HG03159 (cell line): ENCODE data around the gene ATRN.
A peak's percentile ranks its signal among the peaks of the same experiment; 100 is the strongest.
"Not testable (repeated sequence)": the region's sequence is repeated elsewhere in the genome, so short reads cannot be mapped to it uniquely, and the experiment has no call there.

Source experiments
- ATAC-seq: cut with Tn5 transposase; IDR thresholded peaks from one replicate; pipeline ENCODE4 v1.9.1; 2021; ENCODE audit warnings: mild to moderate bottlenecking, moderate library complexity; ENCODE audit not compliant: unreplicated experiment

The ATRN gene

DNA sequence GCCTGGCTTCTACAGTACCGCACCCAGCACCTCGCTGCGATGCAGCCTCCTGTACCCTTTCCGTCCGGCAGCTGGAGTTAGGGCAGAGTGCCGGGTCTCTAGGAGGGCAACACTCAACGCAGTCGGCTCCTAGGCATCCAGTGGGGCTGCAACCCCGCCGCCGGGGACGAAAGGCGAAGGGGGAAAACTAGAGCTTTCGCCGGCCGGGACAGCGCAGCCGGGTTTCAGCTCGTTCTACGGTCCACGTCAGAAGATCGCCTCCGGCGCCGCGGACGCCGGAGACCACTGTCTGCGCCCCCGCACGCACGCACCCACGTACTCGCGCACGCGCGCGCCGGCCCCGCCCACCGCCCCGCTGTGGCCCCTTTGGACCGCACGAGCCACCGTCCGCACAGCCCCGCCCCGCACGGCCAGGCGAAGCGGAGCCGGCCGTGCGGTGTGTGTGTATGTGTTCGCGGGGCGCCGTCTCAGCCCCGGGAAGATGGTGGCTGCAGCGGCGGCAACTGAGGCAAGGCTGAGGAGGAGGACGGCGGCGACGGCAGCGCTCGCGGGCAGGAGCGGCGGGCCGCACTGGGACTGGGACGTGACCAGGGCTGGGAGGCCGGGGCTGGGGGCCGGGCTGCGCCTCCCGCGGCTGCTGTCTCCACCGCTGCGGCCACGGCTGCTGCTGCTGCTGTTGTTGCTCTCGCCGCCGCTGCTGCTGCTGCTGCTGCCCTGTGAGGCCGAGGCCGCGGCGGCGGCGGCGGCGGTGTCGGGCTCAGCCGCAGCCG, at the start of gene ATRN:
Gene ATRN (plus strand): TSS at position 392 of the 770 bp plus-strand sequence. CDS start 90 bp downstream, at position 482.
- peak; percentile 76 for ATAC-seq

DNA sequence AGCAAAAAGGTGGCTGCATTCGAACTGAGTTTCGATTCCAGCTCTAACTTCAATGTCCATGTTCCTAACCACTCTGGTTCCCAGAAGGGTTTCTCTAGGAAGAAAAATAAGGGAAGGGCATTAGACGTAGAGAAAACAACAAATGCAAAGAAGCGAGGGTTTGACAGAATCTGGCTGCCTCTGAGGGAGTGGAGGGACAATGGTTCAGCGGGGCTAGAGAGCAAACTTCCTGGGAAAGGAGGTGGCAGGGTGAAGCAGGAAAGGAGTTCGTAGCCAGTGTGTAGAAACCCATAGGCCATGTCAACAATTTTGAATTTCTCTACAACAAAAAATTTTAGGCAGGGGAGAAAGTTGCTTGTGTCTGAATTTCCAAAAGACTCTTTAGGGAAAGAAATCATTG, 48.8 kb upstream of the ATRN start:
- no peak for ATAC-seq

DNA sequence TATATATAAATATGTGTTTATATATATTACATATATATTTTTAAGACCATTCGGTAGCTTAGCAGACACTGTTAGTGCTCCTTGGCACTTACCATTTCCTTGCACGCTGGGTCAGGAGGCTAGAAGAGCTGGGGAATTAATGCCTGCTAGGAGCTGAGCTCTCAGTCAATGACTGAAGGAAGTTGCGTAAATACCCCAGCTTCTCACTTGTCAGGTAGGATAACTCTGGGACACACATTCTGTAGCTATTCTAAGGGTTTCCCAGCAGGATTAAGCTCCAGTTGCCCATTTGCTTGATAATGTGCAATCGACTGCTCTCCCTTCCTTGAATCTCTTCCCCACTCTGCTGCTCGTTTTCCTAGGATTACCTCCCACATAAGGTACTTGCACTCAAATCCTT, 47.7 kb upstream of the ATRN start:
- ATAC-seq: no peak

DNA sequence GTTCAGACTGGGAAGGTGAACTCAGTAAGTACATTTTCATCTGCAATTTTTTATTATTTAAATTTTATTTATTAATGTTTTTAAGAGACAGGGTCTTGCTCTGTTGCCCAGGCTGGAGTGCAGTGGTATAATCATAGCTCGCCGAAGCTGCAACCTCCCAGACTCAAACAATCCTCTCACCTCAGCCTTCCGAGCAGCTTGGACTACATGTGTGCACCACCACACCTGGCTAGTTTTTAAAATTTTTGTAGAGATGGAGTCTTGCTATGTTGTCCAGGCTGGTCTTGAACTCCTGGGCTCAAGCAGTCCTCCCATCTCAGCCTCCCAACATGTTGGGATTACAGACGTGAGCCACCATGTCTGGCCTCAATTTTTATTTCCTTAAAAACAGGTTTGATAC, 44.1 kb upstream of the ATRN start:
- not testable (repeated sequence) for ATAC-seq

DNA sequence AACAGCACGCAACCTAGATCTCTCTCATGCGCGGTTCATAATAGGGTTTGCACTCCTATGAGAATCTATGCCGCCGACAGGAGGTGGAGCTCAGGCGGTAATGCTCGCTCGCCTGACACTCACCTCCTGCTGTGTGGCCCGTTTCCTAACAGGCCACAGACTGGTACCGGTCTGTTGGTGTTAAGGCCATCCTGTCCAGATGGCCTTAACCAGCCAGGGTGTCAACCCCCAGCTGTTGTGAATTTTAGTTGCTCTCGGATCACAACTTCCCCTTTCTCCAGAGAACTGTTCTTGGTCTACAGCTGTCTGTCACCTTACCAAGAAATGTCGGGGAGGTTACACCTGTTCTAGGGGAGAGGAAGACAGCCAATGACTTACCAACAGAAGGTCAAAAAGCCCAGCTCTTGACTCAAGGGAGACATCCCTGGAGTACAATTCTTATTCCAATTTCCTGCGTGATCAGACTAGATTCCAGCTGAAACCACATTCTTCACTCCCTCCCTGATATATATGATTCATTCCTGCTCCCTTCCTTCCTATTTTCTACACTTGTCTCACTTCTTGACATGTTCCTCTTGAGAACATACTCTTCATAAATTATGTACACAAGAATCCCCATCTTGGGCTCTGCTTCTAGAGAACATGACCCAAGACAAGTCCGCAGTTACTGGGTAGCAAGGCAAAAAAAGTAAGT, 40.3 kb upstream of the ATRN start:
- peak; percentile 92 for ATAC-seq

DNA sequence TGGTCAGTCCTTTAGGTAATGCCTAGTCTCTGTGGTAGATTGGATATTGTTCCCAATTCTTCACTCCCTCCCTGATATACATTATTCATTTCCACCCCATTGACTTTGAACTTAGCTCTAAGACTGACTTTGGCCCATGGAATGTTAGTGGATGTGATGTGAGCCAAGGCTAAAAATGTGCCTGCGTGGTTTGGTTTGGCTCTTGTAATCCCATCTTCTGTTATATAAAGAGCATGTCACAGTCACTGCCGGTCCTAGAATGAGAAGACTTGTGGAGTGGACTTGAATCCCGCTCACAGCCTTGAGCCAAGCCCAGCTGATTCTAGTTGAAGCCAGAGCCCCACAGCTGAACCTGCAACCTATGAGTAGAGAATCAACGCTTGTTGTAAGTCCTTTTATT, 39.7 kb upstream of the ATRN start:
- ATAC-seq: no peak

DNA sequence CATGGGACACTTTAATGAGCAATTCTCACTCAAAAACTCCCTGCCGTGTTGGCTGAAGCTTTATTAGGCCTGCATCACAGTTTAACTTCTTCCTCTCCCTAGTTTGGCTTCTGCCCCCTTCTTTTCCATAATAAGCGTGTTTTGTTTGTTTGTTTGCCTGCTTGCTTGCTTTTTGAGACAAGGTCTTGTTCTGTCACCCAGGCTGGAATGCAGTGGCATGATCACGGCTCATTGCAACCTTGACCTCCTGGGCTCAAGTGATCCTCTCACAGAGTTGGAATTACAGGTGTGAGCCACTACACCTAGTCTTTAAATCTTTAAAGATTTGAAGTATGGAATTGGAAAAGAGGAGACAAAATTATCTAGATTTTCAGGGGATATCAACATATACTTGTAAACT, 38.0 kb upstream of the ATRN start:
- ATAC-seq: no peak

DNA sequence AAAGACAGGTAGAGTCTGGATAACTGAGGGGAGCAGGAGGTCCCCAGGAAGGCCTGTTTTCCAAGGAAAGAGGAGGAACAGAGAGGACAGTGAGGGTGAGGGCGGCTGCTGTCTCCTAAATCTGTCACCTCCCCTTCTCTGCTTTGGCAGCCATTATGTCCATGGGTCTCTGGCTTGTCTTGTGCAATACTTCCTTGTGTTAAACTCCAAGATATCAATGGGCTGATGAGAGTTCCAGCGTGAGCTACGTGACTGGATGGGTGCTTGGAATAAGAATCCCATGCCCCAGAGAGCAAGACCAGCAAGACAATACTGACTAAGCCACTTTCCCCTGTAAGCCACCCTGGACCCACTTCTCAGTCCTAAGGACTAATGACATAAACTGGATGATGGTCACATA, 37.1 kb upstream of the ATRN start:
- no peak for ATAC-seq

DNA sequence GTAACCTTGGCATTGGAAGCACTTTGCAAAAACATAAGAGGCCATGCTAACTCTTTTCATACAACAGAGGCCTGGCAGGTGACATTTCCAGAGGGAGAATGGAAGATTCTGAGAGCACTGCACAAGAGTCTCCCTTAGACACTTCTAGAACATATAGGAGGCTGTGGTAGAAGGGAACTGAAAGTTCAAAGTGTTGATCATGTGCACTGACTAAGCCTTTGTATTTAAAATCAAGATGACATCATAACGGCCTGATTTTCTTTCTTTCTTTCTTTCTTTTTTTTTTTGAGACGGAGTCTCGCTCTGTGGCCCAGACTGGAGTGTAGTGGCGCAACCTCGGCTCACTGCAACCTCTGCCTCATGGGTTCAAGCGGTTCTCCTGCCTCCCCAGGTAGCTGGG, 36.6 kb upstream of the ATRN start:
- no peak for ATAC-seq

DNA sequence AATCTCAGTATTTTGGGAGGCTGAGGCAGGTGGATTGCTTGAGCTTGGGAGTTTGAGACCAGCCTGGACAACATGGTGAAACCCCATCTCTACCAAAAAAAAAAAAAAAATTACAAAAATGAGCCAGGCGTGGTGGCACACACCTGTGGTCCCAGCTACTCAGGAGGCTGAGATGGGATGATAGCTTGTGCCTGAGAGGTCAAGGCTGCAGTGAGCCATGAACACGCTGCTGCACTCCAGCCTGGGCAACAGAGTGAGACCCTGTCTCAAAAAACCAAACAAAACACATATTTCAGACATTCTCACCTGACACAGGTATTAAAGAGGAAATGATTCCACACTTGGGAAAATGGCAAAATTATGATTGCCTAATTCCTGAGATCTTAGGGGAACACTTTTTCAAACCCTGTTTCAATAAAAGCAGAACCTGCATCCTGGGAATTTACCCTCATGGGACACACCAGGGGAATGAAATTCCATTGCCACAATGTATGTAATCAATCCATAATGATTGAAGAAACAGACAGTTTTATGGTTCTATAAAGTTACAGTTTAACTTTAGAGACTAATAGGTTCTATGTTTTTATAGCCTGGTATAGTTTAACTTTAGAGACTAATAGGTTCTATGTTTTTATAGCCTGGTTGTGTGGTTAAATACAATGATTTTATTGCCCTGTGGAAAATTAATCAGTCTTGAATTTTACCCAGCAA, 33.8 kb upstream of the ATRN start:
- no peak for ATAC-seq

DNA sequence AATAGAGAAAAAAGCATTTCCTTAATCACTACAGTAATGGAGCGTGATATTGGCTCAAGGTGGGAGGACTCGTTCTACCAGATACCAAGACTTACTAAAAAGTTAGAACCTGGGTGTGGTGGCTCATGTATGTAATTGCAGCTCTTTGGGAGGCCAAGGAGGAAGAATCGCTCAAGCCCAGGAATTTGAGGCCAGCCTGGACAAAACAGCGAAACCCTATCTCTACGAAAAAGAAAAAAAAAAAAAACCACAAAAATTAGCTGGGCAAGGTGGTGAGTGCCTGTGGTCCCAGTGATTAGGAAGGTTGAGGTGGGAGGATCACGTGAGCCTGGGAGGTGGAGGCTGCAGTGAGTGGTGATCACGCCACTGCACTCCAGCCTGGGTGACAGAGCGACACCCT, 24.0 kb upstream of the ATRN start:
- ATAC-seq: no peak

DNA sequence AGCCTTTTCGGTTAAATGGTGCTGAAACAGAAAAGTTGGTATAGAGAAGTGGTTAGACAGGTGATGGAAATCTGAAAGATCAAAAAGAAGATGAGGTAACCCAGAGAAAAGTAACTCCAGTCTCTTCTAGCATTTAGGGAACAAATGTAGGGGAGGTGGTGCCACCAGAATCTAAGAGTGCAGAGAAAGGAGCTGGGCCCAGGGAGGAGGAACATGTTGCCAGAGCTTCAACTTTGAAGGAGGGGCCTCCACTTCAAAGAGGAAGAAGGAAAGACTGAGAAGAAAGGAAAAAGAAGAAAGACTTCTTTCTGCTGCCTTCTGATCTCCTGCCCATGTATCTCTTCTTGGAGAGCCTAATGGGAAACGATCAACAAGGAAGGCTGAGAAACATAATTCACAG, 23.5 kb upstream of the ATRN start:
- ATAC-seq: no peak

DNA sequence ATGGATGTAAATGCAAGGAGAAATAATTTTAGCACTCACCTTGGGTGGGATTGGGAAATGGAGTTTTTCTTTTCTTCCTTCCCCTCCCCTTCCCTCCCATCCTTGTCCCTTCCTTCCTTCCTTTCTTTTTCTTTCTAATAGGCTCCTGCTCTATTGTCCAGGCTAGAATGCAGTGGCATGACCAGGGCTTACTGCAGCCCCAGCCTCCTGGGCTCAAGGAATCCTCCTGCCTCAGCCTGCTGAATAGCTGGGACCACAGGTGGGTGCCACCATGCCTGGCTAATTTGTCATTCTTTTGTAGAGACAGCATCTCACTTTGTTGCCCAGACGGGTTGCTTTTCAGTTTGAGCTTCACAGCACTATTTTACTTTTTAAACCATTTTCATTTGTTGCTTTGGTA, 21.5 kb upstream of the ATRN start:
- ATAC-seq: no peak

DNA sequence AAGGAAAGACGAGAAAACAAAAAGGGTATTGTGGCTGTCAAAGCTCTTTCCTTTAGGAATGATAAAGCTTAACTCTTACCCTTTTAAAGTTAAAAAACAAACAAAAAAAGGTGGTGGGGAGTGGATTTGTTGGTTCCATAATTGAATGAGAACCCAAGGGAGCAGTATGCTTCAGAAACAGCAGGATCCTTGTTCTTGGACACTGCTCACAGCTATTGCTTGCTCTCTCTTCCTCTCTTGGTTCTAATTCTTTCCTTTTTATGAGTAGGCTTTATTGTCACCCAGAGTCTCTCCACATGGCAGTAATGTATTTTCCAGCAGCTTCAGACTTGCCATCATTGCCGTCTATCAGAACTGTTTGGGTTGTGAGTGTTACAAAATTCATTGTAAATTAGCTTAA, 18.7 kb upstream of the ATRN start:
- no peak for ATAC-seq

DNA sequence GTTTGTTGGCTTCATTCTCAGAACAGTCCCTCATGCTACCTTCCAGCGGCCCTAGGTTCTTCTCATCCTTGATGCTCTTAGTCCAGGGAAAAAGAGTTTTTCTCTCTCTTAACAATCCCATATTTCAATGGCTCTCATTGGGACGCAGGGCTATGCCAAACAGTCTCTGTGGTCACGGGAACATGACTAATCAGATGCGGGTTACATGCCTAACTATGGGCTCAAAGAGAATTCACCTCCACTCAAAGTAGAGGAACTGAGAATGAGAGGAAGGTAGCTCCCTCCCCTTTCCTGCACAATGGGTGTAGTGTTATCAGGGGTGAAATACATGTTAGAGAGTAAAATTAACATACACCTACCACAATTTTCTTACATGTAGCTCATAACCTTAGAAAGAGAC, 18.1 kb upstream of the ATRN start:
- no peak for ATAC-seq

DNA sequence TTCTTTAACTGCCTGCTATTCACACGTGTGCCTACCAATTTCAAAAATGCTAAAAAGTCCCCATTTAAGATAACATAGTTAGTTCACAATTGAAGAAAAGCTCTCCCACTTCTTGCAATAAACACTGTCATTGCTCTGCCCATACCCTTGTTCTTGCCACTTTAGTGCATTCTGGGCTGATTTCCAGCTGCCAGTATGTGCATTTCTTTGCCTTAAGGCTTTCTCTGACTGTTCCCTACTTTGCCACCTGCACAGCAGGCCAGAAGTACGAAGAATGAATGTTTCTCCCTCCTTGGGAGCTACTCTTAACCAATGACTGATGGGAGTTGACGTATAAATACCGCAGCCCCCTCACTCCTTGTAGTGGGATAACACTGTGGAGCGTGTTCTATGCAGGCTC, 16.0 kb upstream of the ATRN start:
- ATAC-seq: no peak

DNA sequence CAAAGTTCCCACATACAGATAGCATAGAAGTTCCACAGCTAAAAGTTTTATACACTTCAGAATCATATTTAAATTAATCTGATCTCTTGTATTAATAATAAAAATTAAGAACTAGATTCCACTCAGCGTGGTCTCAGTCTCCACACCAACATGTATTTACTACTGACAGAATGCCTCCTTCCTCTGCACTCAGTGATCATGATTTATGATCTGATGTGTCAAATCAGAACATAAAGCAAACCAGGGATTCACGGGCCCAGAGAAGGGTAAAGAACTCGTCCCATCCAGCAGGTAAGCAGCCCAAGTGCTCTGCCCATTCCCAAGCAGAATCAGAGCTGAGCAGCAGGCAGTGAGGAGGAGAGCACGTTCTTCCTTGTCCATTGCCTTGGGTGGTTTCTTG, 14.2 kb upstream of the ATRN start:
- ATAC-seq: no peak

DNA sequence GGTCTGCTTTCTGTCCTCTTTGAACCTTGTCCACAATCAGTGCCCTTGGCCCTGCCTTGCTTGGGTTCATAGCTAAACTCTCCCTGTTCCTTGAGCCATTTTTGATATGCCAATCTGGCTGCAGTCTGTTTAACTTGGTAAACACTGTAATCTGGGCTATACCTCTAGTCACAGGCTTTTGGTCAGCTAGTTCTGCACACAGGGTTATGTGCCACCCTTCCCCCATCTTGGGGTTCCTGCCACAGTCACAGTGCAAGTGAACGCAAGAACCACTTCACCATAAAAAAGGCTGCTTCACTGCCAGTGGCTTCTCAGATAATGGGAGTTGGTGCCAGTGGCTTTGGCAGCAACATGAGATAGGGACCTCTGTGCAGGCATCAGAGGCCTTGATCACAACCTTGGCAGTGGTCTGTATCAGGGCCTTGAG, 10.9 kb upstream of the ATRN start:
- no peak for ATAC-seq

DNA sequence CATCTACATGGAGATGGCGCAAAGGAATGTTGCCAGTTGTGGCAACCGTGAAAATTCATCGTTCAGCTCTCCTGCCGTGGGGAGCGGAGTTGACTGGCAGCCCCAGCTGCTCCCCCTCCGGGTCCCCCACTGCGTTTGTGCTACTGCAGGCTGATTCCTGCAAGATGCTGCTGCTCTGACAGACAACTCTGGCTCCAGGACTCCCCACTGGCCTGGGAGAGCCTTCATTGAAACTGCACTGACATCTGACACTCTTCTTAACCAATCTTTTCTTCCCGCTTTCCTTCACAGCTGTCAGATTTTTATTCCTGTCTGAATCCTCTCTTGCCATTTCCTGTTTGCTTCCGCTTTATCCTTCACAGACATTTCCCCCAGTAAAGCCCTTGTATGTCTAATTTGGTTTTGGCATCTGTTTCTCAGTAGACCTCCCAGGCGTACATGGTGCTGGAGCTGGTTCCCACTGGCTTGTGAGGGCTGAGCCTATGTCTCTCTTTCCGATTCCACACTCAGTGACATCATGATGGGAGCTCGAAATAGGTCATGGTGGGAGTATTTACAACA, 9.5 kb upstream of the ATRN start:
- no peak for ATAC-seq

DNA sequence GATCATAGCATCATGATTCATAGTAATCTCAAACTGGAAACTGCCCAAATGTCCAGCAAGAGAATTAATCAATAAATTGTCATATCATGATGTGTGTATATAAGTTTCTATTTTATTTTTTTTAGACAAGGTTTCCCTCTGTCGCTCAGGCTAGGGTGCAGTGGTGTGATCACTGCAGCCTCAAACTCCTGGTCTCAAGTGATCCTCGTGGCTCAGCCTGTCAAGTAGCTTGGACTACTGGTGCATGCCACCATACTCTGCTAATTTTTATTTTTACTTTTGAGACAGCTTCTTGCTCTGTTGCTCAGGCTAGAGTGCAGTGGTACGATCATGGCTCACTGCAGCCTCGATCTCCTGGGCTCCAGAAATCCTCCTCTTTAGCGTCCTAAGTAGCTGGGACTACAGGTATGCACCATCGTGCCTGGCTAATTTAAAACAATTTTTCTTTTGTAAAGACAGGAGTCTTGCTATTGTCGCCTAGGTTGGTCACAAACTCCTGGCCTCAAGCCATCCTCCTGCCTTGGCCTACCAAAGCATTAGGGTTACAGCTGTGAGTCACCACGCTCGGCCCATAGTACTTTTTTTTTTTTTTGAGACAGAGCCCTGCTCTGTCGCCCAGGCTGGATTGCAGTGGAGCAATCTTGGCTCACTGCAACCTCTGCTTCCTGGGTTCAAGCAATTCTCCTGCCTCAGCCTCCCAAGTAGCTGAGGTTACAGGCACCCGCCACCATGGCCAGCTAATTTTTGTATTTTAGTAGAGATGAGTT, 8.7 kb upstream of the ATRN start:
- ATAC-seq: no peak

DNA sequence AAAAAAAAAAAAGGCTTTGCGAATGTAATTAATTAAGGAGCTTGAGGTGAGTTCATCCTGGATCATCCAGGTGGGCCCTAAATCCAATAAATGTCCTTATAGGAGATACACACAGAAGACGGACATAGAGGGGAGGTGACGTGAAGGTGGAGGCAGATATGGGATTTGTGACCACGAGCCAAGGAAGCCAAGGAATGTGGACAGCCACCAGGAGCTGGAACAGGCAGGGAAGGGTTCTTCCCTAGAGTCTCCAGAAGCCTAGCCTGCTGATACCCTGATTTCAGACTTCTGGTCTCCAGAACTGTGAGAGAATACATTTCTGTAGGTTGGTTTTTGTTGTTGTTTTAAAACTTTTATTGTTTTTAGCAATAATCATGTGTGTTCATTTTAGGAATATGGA, 6.7 kb upstream of the ATRN start:
- ATAC-seq: no peak
